Measurements from ENCODE around the gene SWAP70. TPM values are rescaled to one million over a fixed set of nuclear protein-coding genes. Genes with fewer than 3 reads are reported as not detected.

Gene SWAP70
- total and polyA plus RNA-seq, 10 of the 15 experiments (the other 5 are each of a cell fraction or from before 2014, with no cell fraction given), result 20.6 to 62.4 (median 41.7) TPM

DNA sequence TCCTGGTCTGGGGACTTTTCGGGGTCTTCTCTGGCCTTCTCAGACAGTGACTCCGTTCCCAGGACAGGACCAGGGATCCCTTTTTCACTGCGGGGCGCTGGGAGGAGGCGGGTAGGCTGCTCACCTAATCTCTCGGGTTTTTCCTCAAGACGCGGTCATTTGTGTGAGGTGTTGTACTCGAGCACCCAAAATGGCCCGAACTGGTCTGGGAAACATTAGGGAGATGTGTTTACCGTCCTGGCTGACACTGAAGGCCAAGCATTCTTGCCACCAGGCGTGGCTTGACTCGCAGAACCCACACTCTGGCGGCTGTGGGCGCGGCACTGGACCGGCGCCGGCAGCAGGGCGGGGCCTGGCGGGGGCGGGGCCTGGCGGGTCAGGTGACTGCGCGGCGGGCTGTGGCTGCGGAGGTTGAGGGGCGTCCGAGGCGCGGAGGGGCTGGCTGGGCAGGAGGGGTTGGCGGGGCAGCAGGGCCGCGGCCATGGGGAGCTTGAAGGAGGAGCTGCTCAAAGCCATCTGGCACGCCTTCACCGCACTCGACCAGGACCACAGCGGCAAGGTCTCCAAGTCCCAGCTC lies at the start of gene SWAP70 (continued):
- TF ChIP-seq, protein P1, sequence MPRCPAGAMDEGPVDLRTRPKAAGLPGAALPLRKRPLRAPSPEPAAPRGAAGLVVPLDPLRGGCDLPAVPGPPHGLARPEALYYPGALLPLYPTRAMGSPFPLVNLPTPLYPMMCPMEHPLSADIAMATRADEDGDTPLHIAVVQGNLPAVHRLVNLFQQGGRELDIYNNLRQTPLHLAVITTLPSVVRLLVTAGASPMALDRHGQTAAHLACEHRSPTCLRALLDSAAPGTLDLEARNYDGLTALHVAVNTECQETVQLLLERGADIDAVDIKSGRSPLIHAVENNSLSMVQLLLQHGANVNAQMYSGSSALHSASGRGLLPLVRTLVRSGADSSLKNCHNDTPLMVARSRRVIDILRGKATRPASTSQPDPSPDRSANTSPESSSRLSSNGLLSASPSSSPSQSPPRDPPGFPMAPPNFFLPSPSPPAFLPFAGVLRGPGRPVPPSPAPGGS (IDR thresholded peaks at IDR 0.05; ENCODE audit: borderline replicate concordance, insufficient read depth, low read depth, low read length, poor library complexity, severe bottlenecking), result no peak
- TF ChIP-seq POLR2A (IDR thresholded peaks at IDR 0.05; ENCODE audit: low read depth, low read length) (peak; percentile 88), EGR1 (IDR thresholded peaks at IDR 0.05; ENCODE audit: borderline replicate concordance in 1 of 2, low read depth in 2 of 2, low read length in 2 of 2) (peak in 1 of 2 experiments; percentile 59; a peak in 1 of 3 replicates), MTA3 (IDR thresholded peaks at IDR 0.05; ENCODE audit: borderline replicate concordance, low read length) (no peak), DPF2 (IDR thresholded peaks at IDR 0.05) (no peak), CHD4 (IDR thresholded peaks at IDR 0.05) (no peak), GABPA (IDR thresholded peaks at IDR 0.05; ENCODE audit: low read depth) (no peak), TAF1 (IDR thresholded peaks at IDR 0.05; ENCODE audit: borderline replicate concordance, low read depth, low read length) (peak; percentile 68; the same call in 1 of the 2 replicates), ZNF217 (IDR thresholded peaks at IDR 0.05) (no peak), RFX5 (IDR thresholded peaks at IDR 0.05; ENCODE audit: low read depth, low read length) (no peak), NR2C1 (IDR thresholded peaks at IDR 0.05) (no peak), KLF5 (IDR thresholded peaks at IDR 0.05; ENCODE audit: partially characterized antibody) (no peak), SUPT20H (IDR thresholded peaks at IDR 0.05; ENCODE audit: borderline replicate concordance, control insufficient read depth, low read depth, low read length) (no peak), POLR2AphosphoS2 (IDR thresholded peaks at IDR 0.05; ENCODE audit: low read depth, low read length) (no peak), RCOR1 (conservative IDR thresholded peaks at IDR 0.05; ENCODE audit: low read depth, low read length) (no peak), YY1 (IDR thresholded peaks at IDR 0.05; ENCODE audit: low read depth, low read length) (0 out of 2 replicates have a peak, but pooled peaks have one; percentile 15), POLR2AphosphoS5 (IDR thresholded peaks at IDR 0.05; ENCODE audit: low read length) (peak; percentile 80)
- TF ChIP-seq, protein P2, sequence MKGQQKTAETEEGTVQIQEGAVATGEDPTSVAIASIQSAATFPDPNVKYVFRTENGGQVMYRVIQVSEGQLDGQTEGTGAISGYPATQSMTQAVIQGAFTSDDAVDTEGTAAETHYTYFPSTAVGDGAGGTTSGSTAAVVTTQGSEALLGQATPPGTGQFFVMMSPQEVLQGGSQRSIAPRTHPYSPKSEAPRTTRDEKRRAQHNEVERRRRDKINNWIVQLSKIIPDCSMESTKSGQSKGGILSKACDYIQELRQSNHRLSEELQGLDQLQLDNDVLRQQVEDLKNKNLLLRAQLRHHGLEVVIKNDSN (IDR thresholded peaks at IDR 0.05; ENCODE audit: borderline replicate concordance, extremely low read length, insufficient read depth, low read depth, low read length), result peak; percentile 61
- TF ChIP-seq, protein P3, sequence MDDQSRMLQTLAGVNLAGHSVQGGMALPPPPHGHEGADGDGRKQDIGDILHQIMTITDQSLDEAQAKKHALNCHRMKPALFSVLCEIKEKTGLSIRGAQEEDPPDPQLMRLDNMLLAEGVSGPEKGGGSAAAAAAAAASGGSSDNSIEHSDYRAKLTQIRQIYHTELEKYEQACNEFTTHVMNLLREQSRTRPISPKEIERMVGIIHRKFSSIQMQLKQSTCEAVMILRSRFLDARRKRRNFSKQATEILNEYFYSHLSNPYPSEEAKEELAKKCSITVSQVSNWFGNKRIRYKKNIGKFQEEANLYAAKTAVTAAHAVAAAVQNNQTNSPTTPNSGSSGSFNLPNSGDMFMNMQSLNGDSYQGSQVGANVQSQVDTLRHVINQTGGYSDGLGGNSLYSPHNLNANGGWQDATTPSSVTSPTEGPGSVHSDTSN (IDR thresholded peaks at IDR 0.05; ENCODE audit: insufficient replicate concordance, low read depth, low read length), result no peak
- TF ChIP-seq, protein P4, sequence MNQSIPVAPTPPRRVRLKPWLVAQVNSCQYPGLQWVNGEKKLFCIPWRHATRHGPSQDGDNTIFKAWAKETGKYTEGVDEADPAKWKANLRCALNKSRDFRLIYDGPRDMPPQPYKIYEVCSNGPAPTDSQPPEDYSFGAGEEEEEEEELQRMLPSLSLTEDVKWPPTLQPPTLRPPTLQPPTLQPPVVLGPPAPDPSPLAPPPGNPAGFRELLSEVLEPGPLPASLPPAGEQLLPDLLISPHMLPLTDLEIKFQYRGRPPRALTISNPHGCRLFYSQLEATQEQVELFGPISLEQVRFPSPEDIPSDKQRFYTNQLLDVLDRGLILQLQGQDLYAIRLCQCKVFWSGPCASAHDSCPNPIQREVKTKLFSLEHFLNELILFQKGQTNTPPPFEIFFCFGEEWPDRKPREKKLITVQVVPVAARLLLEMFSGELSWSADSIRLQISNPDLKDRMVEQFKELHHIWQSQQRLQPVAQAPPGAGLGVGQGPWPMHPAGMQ (IDR thresholded peaks at IDR 0.05; ENCODE audit: borderline replicate concordance), result no peak

Measured in GM12878 (cell line).